ENCODE measurements around the gene IMPG2. TPM values are rescaled to one million over a fixed set of nuclear protein-coding genes. Genes with fewer than 3 reads are reported as not detected.

The IMPG2 gene
- total RNA-seq, 2 donors from 2014 or later = 0.18 to 0.26 TPM

DNA sequence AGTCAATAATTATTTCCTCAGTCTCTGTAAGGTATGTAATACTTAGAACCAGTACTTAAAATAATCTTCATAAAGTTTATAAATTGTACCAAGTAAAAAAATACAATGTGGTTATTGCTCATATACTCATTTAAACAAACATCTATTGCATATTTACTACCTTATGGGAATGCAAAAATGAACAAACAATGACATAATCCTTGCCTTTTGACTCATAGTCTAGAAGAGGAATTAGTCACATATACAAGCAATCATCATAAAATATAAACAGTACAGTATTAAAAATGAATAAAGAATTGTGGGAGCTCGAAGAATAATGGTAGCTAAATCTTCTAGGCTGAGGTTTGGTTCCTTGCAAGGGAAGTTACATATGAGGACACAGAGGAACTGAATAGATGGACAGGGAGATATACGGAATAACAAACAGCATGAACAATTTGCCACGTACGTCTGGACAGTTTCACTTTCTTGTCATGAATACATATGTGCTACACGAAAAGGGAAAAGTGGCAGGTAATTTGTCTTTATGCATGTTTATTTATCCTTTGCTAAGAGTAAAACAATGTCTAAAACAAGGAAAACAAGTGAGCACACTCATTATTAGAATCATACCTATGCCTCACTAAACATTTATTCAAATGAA lies 17.2 kb downstream of the IMPG2 start:
- Histone ChIP-seq H3K4me3 (ENCODE audit: low read length) (no peak overlapping the region), H3K9me3 (ENCODE audit: control insufficient read depth, low read length) (peaks cover 41% of the 10 kb centered on the region), H3K27ac (ENCODE audit: low read depth, low read length) (no peak overlapping the region), H3K4me1 (ENCODE audit: control insufficient read depth, insufficient read depth, low read length) (no peaks in the 10 kb centered on the region), H3K36me3 (ENCODE audit: control insufficient read depth, insufficient read depth, low read length) (no peaks in the 10 kb centered on the region), H3K9ac (ENCODE audit: extremely low read depth, low read length, poor library complexity, severe bottlenecking) (no peak overlapping the region), H3K27me3 (ENCODE audit: control insufficient read depth, insufficient read depth, low read length, poor library complexity, severe bottlenecking) (no peaks in the 10 kb centered on the region)
- Mint-ChIP-seq H3K9me3 (peaks cover 22% of the 10 kb centered on the region), H3K4me3 (no peak overlapping the region), H3K27me3 (ENCODE audit: insufficient read depth) (no peaks in the 10 kb centered on the region), H3K36me3 (ENCODE audit: low read depth) (peaks cover 10% of the 10 kb centered on the region), H3K27ac (no peak overlapping the region), H3K4me1 (peaks cover 19% of the 10 kb centered on the region)
- TF ChIP-seq CTCF (conservative IDR thresholded peaks at IDR 0.05) = no peak
- 83 to 86% methylated on average over 5 of the region's 5 CpGs for WGBS, 2 experiments (ENCODE audit: insufficient coverage in 1 of 2, insufficient read length in 1 of 2)
- DNase-seq = no peak

GRCh38 chr3:101300073-101300472 lies 20.3 kb downstream of the IMPG2 start:
- H3K27ac Mint-ChIP-seq = no peak overlapping the region
- H3K9me3 Mint-ChIP-seq = peaks cover 17% of the 10 kb centered on the region
- DNase-seq = peak; percentile 80
- H3K4me1 Mint-ChIP-seq = peaks cover 19% of the 10 kb centered on the region
- peak; percentile 39 for TF ChIP-seq CTCF (conservative IDR thresholded peaks at IDR 0.05)
- Histone ChIP-seq H3K27me3 (ENCODE audit: control insufficient read depth, insufficient read depth, low read length, poor library complexity, severe bottlenecking) (no peaks in the 10 kb centered on the region), H3K36me3 (ENCODE audit: control insufficient read depth, insufficient read depth, low read length) (no peaks in the 10 kb centered on the region), H3K9ac (ENCODE audit: extremely low read depth, low read length, poor library complexity, severe bottlenecking) (no peak overlapping the region), H3K27ac (ENCODE audit: low read depth, low read length) (no peak overlapping the region), H3K4me1 (ENCODE audit: control insufficient read depth, insufficient read depth, low read length) (no peaks in the 10 kb centered on the region), H3K4me3 (ENCODE audit: low read length) (no peak overlapping the region), H3K9me3 (ENCODE audit: control insufficient read depth, low read length) (peaks cover 25% of the 10 kb centered on the region)
- H3K4me3 Mint-ChIP-seq = no peak overlapping the region
- WGBS, 2 experiments (ENCODE audit: insufficient coverage in 1 of 2, insufficient read length in 1 of 2) = 30 to 67% methylated on average over 2 to 8 of the region's 8 CpGs
- H3K27me3 Mint-ChIP-seq (ENCODE audit: insufficient read depth) = no peaks in the 10 kb centered on the region
- H3K36me3 Mint-ChIP-seq (ENCODE audit: low read depth) = no peaks in the 10 kb centered on the region

GRCh38 chr3:101292027-101292426 lies 28.3 kb downstream of the IMPG2 start:
- no peaks in the 10 kb centered on the region for H3K36me3 Mint-ChIP-seq (ENCODE audit: low read depth)
- Histone ChIP-seq H3K36me3 (ENCODE audit: control insufficient read depth, insufficient read depth, low read length) (no peaks in the 10 kb centered on the region), H3K9ac (ENCODE audit: extremely low read depth, low read length, poor library complexity, severe bottlenecking) (no peak overlapping the region), H3K27ac (ENCODE audit: low read depth, low read length) (no peak overlapping the region), H3K9me3 (ENCODE audit: control insufficient read depth, low read length) (no peaks in the 10 kb centered on the region), H3K4me3 (ENCODE audit: low read length) (no peak overlapping the region), H3K4me1 (ENCODE audit: control insufficient read depth, insufficient read depth, low read length) (no peaks in the 10 kb centered on the region), H3K27me3 (ENCODE audit: control insufficient read depth, insufficient read depth, low read length, poor library complexity, severe bottlenecking) (no peaks in the 10 kb centered on the region)
- no peaks in the 10 kb centered on the region for H3K4me1 Mint-ChIP-seq
- TF ChIP-seq CTCF (conservative IDR thresholded peaks at IDR 0.05) = no peak
- H3K27ac Mint-ChIP-seq = no peak overlapping the region
- H3K9me3 Mint-ChIP-seq = peaks cover 13% of the 10 kb centered on the region
- no peak for DNase-seq
- H3K4me3 Mint-ChIP-seq = no peak overlapping the region
- H3K27me3 Mint-ChIP-seq (ENCODE audit: insufficient read depth) = peaks cover 1% of the 10 kb centered on the region

Measured in endodermal cell (in vitro differentiated cells).